IMR-90 (cell line): ENCODE data around the gene RAMP3. TPM values are rescaled to one million over a fixed set of nuclear protein-coding genes. Genes with fewer than 3 reads are reported as not detected.
A peak's percentile ranks its signal among the peaks of the same experiment; 100 is the strongest.

Experiments used
- ATAC-seq: fragments of 200-7000 bp; cut with Tn5 transposase; 2 replicates; pipeline ENCODE4 v1.9.1; 2020; ENCODE audit warnings: low read depth, mild to moderate bottlenecking, moderate library complexity
- BruUV-seq: library from RNA; stranded (reverse); fragments of 400-500 nt; replicated peaks from 2 replicates; lab custom pipeline; 2021; lab: Mats Ljungman, UMichigan
- CTCF ChIA-PET: fragments of 300-600 bp; formaldehyde crosslinking; extraction: SDS; loops from one replicate; lab custom pipeline; 2021; ENCODE audit warnings: antibody characterized with exemption; lab: Yijun Ruan, JAX
- POLR2A ChIA-PET: fragments of 300-600 bp; sonication (Branson Sonifier 250); formaldehyde crosslinking; loops from one replicate; lab custom pipeline; 2022; ENCODE audit warnings: antibody characterized with exemption; ENCODE audit not compliant: unreplicated experiment; lab: Charles Lee
- DNase-seq: peaks from one replicate; pipeline ENCODE4 v3.0.0; 2013
- H2AFZ ChIP-seq: replicated peaks from 2 replicates; pipeline ENCODE3; 2013; ENCODE audit warnings: low read length, mild to moderate bottlenecking; ENCODE audit not compliant: poor library complexity
- H2AK5ac ChIP-seq: 2 replicates; pipeline ENCODE4 v1.6.1; 2013; ENCODE audit warnings: low read depth, low read length, inconsistent platforms
- H2AK9ac ChIP-seq: replicated peaks from 2 replicates; pipeline ENCODE3; 2013; ENCODE audit warnings: mild to moderate bottlenecking, low read depth, low read length, moderate library complexity; ENCODE audit not compliant: poor library complexity
- H2BK120ac ChIP-seq: 2 replicates; pipeline ENCODE4 v1.6.1; 2013; ENCODE audit warnings: low read depth, low read length, inconsistent platforms
- H2BK15ac ChIP-seq: 3 replicates; pipeline ENCODE4 v1.6.1; 2013; ENCODE audit warnings: low read depth, low read length, inconsistent platforms
- H2BK20ac ChIP-seq: 2 replicates; pipeline ENCODE4 v1.6.1; 2013; ENCODE audit warnings: low read depth, mild to moderate bottlenecking, inconsistent platforms, low read length, moderate library complexity
- H2BK5ac ChIP-seq: 2 replicates; pipeline ENCODE4 v1.6.1; 2013; ENCODE audit warnings: mild to moderate bottlenecking, low read depth, low read length, inconsistent platforms; ENCODE audit not compliant: poor library complexity, severe bottlenecking
- H3K14ac ChIP-seq: replicated peaks from 2 replicates; pipeline ENCODE4 v1.6.1; 2013; ENCODE audit warnings: low read depth, low read length, inconsistent platforms
- H3K18ac ChIP-seq: 2 replicates; pipeline ENCODE4 v1.6.1; 2013; ENCODE audit warnings: low read depth, low read length, control low read depth
- H3K23ac ChIP-seq: 2 replicates; pipeline ENCODE4 v1.6.1; 2013; ENCODE audit warnings: low read depth, low read length, inconsistent platforms
- H3K27ac ChIP-seq: 2 replicates; pipeline ENCODE4 v1.5.1; 2013; ENCODE audit warnings: mild to moderate bottlenecking, control low read depth, low read length; ENCODE audit not compliant: insufficient read depth
- H3K27me3 ChIP-seq: 2 replicates; pipeline ENCODE4 v1.6.1; 2013; ENCODE audit warnings: low read length; ENCODE audit not compliant: control insufficient read depth, insufficient read depth
- H3K36me3 ChIP-seq: 2 replicates; pipeline ENCODE4 v1.6.1; 2013; ENCODE audit warnings: low read length, mixed read lengths; ENCODE audit not compliant: control insufficient read depth, insufficient read depth
- H3K4ac ChIP-seq: 2 replicates; pipeline ENCODE4 v1.6.1; 2013; ENCODE audit warnings: low read depth, low read length, inconsistent platforms
- H3K4me1 ChIP-seq: 2 replicates; pipeline ENCODE4 v1.6.1; 2013; ENCODE audit warnings: low read length, mixed read lengths; ENCODE audit not compliant: control insufficient read depth, insufficient read depth
- H3K4me2 ChIP-seq: 2 replicates; pipeline ENCODE4 v1.6.1; 2013; ENCODE audit warnings: low read depth, mild to moderate bottlenecking, control low read depth, low read length, moderate library complexity
- H3K4me3 ChIP-seq: 2 replicates; pipeline ENCODE4 v1.5.1; 2013; ENCODE audit warnings: low read depth, mild to moderate bottlenecking, control low read depth, low read length, moderate library complexity; ENCODE audit not compliant: insufficient read depth
- H3K56ac ChIP-seq: 2 replicates; pipeline ENCODE4 v1.6.1; 2013; ENCODE audit warnings: low read length, inconsistent platforms; ENCODE audit not compliant: insufficient read depth; ENCODE audit errors: extremely low read depth
- H3K79me1 ChIP-seq, 2 experiments: 2 replicates each; pipeline ENCODE4 v1.6.1; 2013; ENCODE audit warnings: low read length in 2 of 2, inconsistent platforms in 1 of 2, low read depth in 1 of 2
- H3K9ac ChIP-seq: 2 replicates; pipeline ENCODE4 v1.6.1; 2013; ENCODE audit warnings: low read depth, low read length, control low read depth
- H3K9me1 ChIP-seq: 2 replicates; pipeline ENCODE4 v1.6.1; 2013; ENCODE audit warnings: low read length, inconsistent platforms; ENCODE audit not compliant: insufficient read depth
- H3K9me3 ChIP-seq: 2 replicates; pipeline ENCODE4 v1.6.1; 2013; ENCODE audit warnings: low read length; ENCODE audit not compliant: control insufficient read depth, insufficient read depth
- H4K20me1 ChIP-seq: 2 replicates; pipeline ENCODE4 v1.6.1; 2013; ENCODE audit warnings: low read length, inconsistent platforms; ENCODE audit not compliant: insufficient read depth
- H4K5ac ChIP-seq: 2 replicates; pipeline ENCODE4 v1.6.1; 2013; ENCODE audit warnings: mild to moderate bottlenecking, low read depth, low read length, control low read depth
- H4K8ac ChIP-seq, 2 experiments: 2 replicates each; pipeline ENCODE4 v1.6.1; 2013; ENCODE audit warnings: low read depth in 2 of 2, low read length in 2 of 2, control low read depth in 1 of 2, inconsistent platforms in 1 of 2
- H4K91ac ChIP-seq: 2 replicates; pipeline ENCODE4 v1.6.1; 2013; ENCODE audit warnings: low read depth, low read length, inconsistent platforms; ENCODE audit not compliant: insufficient read depth
- CEBPB ChIP-seq: IDR thresholded peaks from 2 replicates; pipeline ENCODE4 v1.6.1; 2012; ENCODE audit warnings: low read depth, low read length, improper control_type of control experiment
- FOS ChIP-seq: fragments of 150-350 bp; IDR thresholded peaks from 2 replicates; pipeline ENCODE4 v1.6.1; 2016; ENCODE audit warnings: low read depth, low read length
- MAFK ChIP-seq: IDR thresholded peaks from 2 replicates; pipeline ENCODE4 v1.6.1; 2012; ENCODE audit warnings: low read depth, low read length, improper control_type of control experiment
- MXI1 ChIP-seq: IDR thresholded peaks from 2 replicates; pipeline ENCODE4 v1.6.1; 2012; ENCODE audit warnings: low read depth, mild to moderate bottlenecking, low read length, moderate library complexity, borderline replicate concordance
- NFE2L2 ChIP-seq: fragments of 150-350 bp; IDR thresholded peaks from 2 replicates; pipeline ENCODE4 v1.6.1; 2016; ENCODE audit warnings: low read depth, mild to moderate bottlenecking, low read length
- POLR2A ChIP-seq: IDR thresholded peaks from 2 replicates; pipeline ENCODE4 v1.6.1; 2012; ENCODE audit warnings: mild to moderate bottlenecking, low read depth, low read length
- SMC3 ChIP-seq: fragments of 150-350 bp; IDR thresholded peaks from 2 replicates; pipeline ENCODE4 v1.6.1; 2016; ENCODE audit warnings: low read depth, mild to moderate bottlenecking, antibody characterized with exemption, low read length, moderate library complexity
- WGBS, 2 experiments: methylation state at CpG; one replicate each; pipeline versions ENCODE4 v1.1.5 to v1.1.7; 2013; ENCODE audit warnings: missing lambda C conversion rate in 2 of 2; ENCODE audit not compliant: insufficient read length in 1 of 2; ENCODE audit errors: extremely low coverage in 2 of 2; 5-methylcytosine and 5-hydroxymethylcytosine counted together
- dilution Hi-C: fragments of 300-500 bp; cut with HindIII; formaldehyde crosslinking; loops from one replicate; pipeline ENCODE4 v1.14.3; 2018; ENCODE audit warnings: low sequenced_read_pairs; ENCODE audit not compliant: unreplicated experiment
- in situ Hi-C: fragments of 300-500 bp; cut with MboI; formaldehyde crosslinking; loops from 3 replicates; pipeline ENCODE4 v1.14.3; 2019; ENCODE audit warnings: low sequenced_read_pairs, inconsistent platforms, mixed read lengths
- intact Hi-C: fragments of 100-400 bp; cut with micrococcal nuclease; formaldehyde crosslinking; loops from 2 replicates; pipeline ENCODE4 v1.10.0; 2022
- polyA plus RNA-seq, 3 experiments: library from polyadenylated mRNA; depleted of rRNA; stranded (reverse); fragments of >200 nt; gene quantifications; 2 replicates each; pipeline ENCODE4 v1.2.3, GENCODE V29; 2012; ENCODE audit warnings: low replicate concordance in 1 of 3
- total RNA-seq: library from RNA; depleted of rRNA; stranded (reverse); fragments of >200 nt; gene quantifications from 2 replicates; pipeline ENCODE4 v1.2.3, GENCODE V29; 2012

The RAMP3 gene
- total and polyA plus RNA-seq, 2 of the 4 experiments (the other 2 are of a cell fraction), result not detected

DNA sequence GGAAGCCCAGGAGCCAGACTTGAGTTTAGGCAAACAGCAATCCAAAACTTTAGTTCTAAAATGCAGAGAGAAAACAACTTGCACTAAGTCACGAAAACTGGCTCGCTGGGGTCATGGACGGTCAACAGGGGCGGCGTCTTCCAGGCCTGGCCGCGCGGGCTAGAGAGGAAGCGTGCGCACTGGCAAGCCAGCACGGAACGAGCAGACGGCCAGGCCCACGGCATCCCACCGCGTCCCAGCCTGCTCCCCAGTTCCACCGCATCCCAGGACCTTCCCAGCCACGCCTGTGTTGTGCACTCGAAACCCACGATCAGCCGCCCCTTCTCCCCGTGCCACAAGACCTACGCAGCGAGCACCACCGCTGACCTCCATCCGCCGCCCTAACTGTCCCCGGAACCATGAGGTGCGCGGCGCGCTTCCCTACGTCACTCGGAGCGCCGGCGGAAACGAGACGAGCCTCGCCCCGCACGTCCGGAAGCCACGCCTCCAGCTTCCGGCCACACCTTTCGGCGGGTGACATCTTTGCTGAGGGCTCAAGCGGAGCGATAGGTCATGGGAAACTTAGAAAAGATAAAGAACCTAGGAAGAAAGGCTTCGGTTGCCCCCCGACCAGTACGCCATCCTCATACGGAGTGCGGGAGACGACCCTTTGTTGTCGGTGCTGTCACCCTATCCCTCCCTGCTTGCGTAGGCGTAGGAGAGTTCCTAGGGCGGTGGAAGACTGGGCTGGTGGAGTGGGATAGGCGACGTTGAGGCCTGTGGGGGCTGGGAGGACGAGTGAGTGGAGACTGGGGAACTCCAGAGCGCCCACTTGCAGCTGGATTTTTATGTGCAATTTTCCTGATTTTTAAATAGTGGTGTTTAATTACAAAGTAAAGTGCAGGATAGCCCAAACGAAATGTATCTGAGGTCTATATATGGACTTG is 46.0 kb upstream of the RAMP3 start, which contains the start of gene TBRG4 (continued):
- TF ChIP-seq CEBPB (no peak), NFE2L2 (no peak), MXI1 (peak; percentile 98; the same call in 1 of the 2 replicates), POLR2A (peak; percentile 90), FOS (no peak)

DNA sequence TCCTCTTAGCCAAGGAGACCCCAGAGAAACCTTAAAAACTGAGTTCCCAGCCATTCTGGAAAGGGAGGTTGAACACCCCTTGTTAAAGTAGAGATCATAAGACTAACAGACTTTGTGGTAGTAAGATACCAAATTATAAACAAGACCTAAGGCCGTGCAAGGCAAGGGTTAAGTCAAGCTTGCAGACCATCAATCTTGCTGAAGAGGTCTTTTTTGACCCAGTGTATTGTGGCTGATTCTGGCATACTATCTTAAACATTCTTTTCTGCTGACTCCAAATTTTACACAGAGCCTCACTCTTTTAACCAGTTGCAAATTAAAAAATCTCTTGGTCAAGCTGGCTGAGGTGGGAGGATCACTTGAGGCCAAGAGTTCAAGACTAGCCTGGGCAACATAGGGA is 44.9 kb upstream of the RAMP3 start:
- H4K91ac ChIP-seq, result no peak overlapping the region
- no peak overlapping the region for H3K56ac ChIP-seq
- peaks cover 15% of the 10 kb centered on the region for H3K27me3 ChIP-seq
- peaks cover 12% of the 10 kb centered on the region for H3K36me3 ChIP-seq
- H2BK20ac ChIP-seq, result no peak overlapping the region
- H3K4me3 ChIP-seq, result no peak overlapping the region
- no CpG with 5 or more reads among the region's 1 CpG for WGBS, 2 experiments
- H2AFZ ChIP-seq, result no peak overlapping the region
- no peak overlapping the region for H3K23ac ChIP-seq
- ATAC-seq (no peak), DNase-seq (peak; percentile 42)
- ChIA-PET CTCF (interaction anchor here (1.3 kb wide), 1 partner anchor 139 kb away, joined by 5 read pairs; no protein-coding TSS in a partner anchor), POLR2A (no interaction called here)
- dilution Hi-C loops, result no loop called here
- no peak overlapping the region for H3K18ac ChIP-seq
- TF ChIP-seq SMC3 (no peak), MAFK (peak; percentile 71)
- H3K4ac ChIP-seq, result no peak overlapping the region
- peaks cover 15 to 32% of the 10 kb centered on the region in 2 experiments; a peak in 3 of 4 replicates for H3K79me1 ChIP-seq
- H3K4me1 ChIP-seq, result peaks cover 3% of the 10 kb centered on the region; the same call in 1 of the 2 replicates
- H2AK9ac ChIP-seq, result no peak overlapping the region
- no peak overlapping the region for H2BK5ac ChIP-seq
- no peaks in the 10 kb centered on the region for H3K9me1 ChIP-seq
- no peak overlapping the region for H3K9ac ChIP-seq
- H4K8ac ChIP-seq, result peak overlapping the region; percentile 87 to 100; a peak in 3 of 4 replicates
- no peak overlapping the region for H2BK15ac ChIP-seq
- H4K20me1 ChIP-seq, result peaks cover 5% of the 10 kb centered on the region
- no peak overlapping the region; the same call in 1 of the 2 replicates for H4K5ac ChIP-seq
- no peak overlapping the region for H3K27ac ChIP-seq
- H3K4me2 ChIP-seq, result no peak overlapping the region
- H3K14ac ChIP-seq, result no peak overlapping the region
- in situ Hi-C loops, result no loop called here
- no peak overlapping the region for H2BK120ac ChIP-seq
- intact Hi-C loops, result loop anchor here (5.0 kb wide), 1 partner anchor 230 kb away; no protein-coding TSS in a partner anchor
- no peaks in the 10 kb centered on the region for H3K9me3 ChIP-seq
- 0 out of 2 replicates have a peak overlapping the region, but pooled peaks have one; percentile 48 for H2AK5ac ChIP-seq
- no TSS peak for BruUV-seq
